GM19193 (cell line): ENCODE measurements around the gene CGB3.

Experiments used
- POLR2A ChIP-seq: IDR thresholded peaks from 4 replicates; pipeline ENCODE4 v1.6.1; 2011; ENCODE audit not compliant: insufficient read depth, insufficient read length; ENCODE audit errors: extremely low read depth

CGB3 gene

GRCh38 chr19:48989701-48990291, 34.3 kb downstream of the CGB3 start:
- TF ChIP-seq POLR2A: no peak

GRCh38 chr19:48988860-48989259, 35.3 kb downstream of the CGB3 start:
- no peak for TF ChIP-seq POLR2A

GRCh38 chr19:48988286-48988685, 35.8 kb downstream of the CGB3 start:
- TF ChIP-seq POLR2A: no peak

- no peak for TF ChIP-seq POLR2A
Observed at GRCh38 chr19:48987323-48987722, 36.8 kb downstream of the CGB3 start.

- TF ChIP-seq POLR2A: no peak
Observed at GRCh38 chr19:48986211-48986610, 37.9 kb downstream of the CGB3 start.

- TF ChIP-seq POLR2A: no peak
Observed at GRCh38 chr19:48985711-48986110, 38.4 kb downstream of the CGB3 start.

- no peak for TF ChIP-seq POLR2A
Observed at GRCh38 chr19:48982280-48982679, 41.9 kb downstream of the CGB3 start.

- TF ChIP-seq POLR2A: no peak
Observed at GRCh38 chr19:48977061-48977460, 47.1 kb downstream of the CGB3 start.

- no peak for TF ChIP-seq POLR2A
Observed at GRCh38 chr19:48975947-48976847, 47.9 kb downstream of the CGB3 start.
